GM13976 (cell line): Measurements from ENCODE around the gene LHPP.
A peak's percentile ranks its signal among the peaks of the same experiment; 100 is the strongest.

Experiments
- DNase-seq: peaks from one replicate; pipeline ENCODE4 v3.0.0; 2012; ENCODE audit warnings: low spot score
- CTCF ChIP-seq: IDR thresholded peaks from 2 replicates; pipeline ENCODE4 v1.5.1; 2012; ENCODE audit warnings: borderline replicate concordance, mild to moderate bottlenecking; ENCODE audit not compliant: insufficient read depth; ENCODE audit errors: extremely low read depth, missing control alignments, control extremely low read depth
- in situ Hi-C: fragments of 300-500 bp; cut with MboI; formaldehyde crosslinking; loops from one replicate; pipeline ENCODE4 v1.12.0; 2022; ENCODE audit warnings: low sequenced_read_pairs, mixed read lengths, inconsistent platforms; ENCODE audit not compliant: unreplicated experiment

Gene LHPP

DNA sequence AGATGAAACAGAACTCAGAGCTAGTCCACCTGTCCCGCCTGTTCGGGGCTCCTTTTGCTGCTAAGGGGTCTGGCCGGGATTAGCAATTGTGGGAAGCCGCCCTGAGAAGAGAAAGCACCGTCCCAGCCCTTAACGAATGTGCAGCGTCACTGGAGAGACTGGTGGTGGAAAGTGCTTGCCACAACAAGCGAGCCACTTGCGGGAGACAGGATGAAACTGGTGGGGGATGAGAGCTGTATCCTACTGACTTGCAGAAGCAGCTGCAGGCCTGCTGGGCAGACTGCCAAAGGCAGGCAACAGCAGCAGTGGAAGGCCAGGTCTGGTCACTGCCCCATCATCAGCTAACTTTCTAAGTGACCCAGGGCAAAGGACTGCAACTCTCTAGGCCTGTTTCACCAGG lies 187.1 kb downstream of the LHPP start:
- in situ Hi-C loops, result no loop called here
- DNase-seq, result no peak
- no peak for TF ChIP-seq CTCF

GRCh38 chr10:124649214-124649613 lies 187.6 kb downstream of the LHPP start:
- DNase-seq, result no peak
- in situ Hi-C loops, result no loop called here

GRCh38 chr10:124650263-124650662 lies 188.6 kb downstream of the LHPP start:
- in situ Hi-C loops, result no loop called here
- no peak for TF ChIP-seq CTCF
- no peak for DNase-seq

More at GRCh38 chr10:124649214-124649613, 187.6 kb downstream of the LHPP start:
- no peak for TF ChIP-seq CTCF

- no peak for TF ChIP-seq CTCF
- in situ Hi-C loops, result no loop called here
- DNase-seq, result peak; percentile 78
Measured at GRCh38 chr10:124650820-124651401, 189.3 kb downstream of the LHPP start.

DNA sequence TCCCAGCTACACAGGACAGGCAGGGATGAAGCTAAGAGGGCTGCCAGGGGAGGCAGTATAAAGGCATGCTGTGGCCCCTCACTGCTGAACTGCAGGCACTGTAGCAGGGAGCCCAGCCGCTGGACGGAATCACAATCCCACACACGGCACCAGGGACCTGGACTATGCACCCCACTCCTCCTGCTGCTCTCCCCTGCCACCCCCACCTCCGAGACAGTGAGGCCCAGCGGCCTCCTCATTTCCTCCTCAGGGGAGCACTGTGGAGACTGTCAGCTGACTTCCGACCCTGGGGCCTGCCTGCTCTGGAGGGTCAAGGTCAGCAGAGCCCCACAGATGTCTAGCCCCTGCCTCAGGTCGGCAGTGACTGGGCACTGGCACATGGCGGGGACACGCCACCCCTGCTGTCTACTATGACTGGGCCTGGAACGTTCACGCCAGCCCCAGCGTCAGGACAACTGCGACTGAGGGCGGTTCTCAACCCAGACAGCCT lies 189.8 kb downstream of the LHPP start:
- DNase-seq, result no peak
- in situ Hi-C loops, result no loop called here
- TF ChIP-seq CTCF, result no peak

DNA sequence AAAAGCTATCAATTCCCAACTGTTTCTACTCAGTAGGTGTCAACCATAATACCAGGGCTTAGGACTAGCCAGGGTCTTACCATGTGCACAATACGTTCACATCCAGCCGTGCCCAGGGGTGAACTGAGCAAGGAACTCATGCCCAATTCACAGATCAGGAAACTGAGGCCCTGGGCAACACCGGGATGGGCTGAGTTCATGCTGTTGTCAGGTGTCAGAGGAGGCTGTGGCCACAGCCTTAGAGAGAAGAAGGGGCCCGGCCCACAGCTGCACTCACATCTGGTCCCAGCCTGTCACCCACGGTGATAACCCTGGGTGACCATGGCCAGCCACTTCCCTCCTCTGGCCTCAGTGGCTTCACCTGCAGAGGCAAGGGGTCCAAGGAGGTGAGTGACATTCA lies 190.6 kb downstream of the LHPP start:
- in situ Hi-C loops, result no loop called here
- no peak for TF ChIP-seq CTCF
- DNase-seq, result no peak
